ENCODE results near the gene FGF21. TPM values are rescaled to one million over a fixed set of nuclear protein-coding genes. Genes with fewer than 3 reads are reported as not detected.

The FGF21 gene
- total and polyA plus RNA-seq, 10 of the 15 experiments (the other 5 are each of a cell fraction or from before 2014, with no cell fraction given), result not detected

- TF ChIP-seq ZBTB4 (CRISPR knock-in tag; IDR thresholded peaks at IDR 0.05), result no peak
- TF ChIP-seq STAT3 (IDR thresholded peaks at IDR 0.05; ENCODE audit: low read depth, low read length), result no peak
- TF ChIP-seq MTA3 (IDR thresholded peaks at IDR 0.05; ENCODE audit: borderline replicate concordance, low read length), result no peak
- no peak for TF ChIP-seq ASH2L (IDR thresholded peaks at IDR 0.05; ENCODE audit: borderline replicate concordance, low read depth)
- TF ChIP-seq ATF3 (IDR thresholded peaks at IDR 0.05; ENCODE audit: borderline replicate concordance, extremely low read depth, low read depth, low read length), result peak; percentile 41; the same call in 1 of the 2 replicates
- TF ChIP-seq GABPA (IDR thresholded peaks at IDR 0.05; ENCODE audit: low read depth), result no peak; the same call in 1 of the 2 replicates
- TF ChIP-seq ATF2 (IDR thresholded peaks at IDR 0.05; ENCODE audit: low read length), result no peak
- no peak for TF ChIP-seq CTCF (IDR thresholded peaks at IDR 0.05 in 2 of 3, conservative IDR thresholded peaks at IDR 0.05 in 1 of 3; ENCODE audit: control insufficient read depth in 2 of 3, extremely low read depth in 1 of 3, insufficient read depth in 1 of 3, low read depth in 3 of 3, low read length in 3 of 3)
- no peak for TF ChIP-seq WRNIP1 (IDR thresholded peaks at IDR 0.05; ENCODE audit: borderline replicate concordance, low read depth, low read length)
- TF ChIP-seq SMARCA5 (IDR thresholded peaks at IDR 0.05), result no peak; the same call in 1 of the 2 replicates
- TF ChIP-seq USF2 (IDR thresholded peaks at IDR 0.05; ENCODE audit: borderline replicate concordance, low read depth, low read length), result peak; percentile 30; the same call in 1 of the 2 replicates
- TF ChIP-seq ZNF207 (IDR thresholded peaks at IDR 0.05; ENCODE audit: borderline replicate concordance), result peak; percentile 32; the same call in 1 of the 2 replicates
- TF ChIP-seq MTA2 (IDR thresholded peaks at IDR 0.05; ENCODE audit: low read depth), result no peak
- TF ChIP-seq SMAD1 (IDR thresholded peaks at IDR 0.05; ENCODE audit: low read depth, partially characterized antibody), result no peak
- 0 out of 2 replicates have a peak, but pooled peaks have one; percentile 16 for TF ChIP-seq ELK1 (IDR thresholded peaks at IDR 0.05; ENCODE audit: low read depth, low read length)
Observed at GRCh38 chr19:48720613-48721296, 34.6 kb upstream of the FGF21 start (continued).

Data from GM12878 (cell line).